Measurements from ENCODE around the gene CACNA1F. TPM values are rescaled to one million over a fixed set of nuclear protein-coding genes. Genes with fewer than 3 reads are reported as not detected.

The CACNA1F gene
- total RNA-seq, 1 experiment from 2014 or later = not detected

- no peak overlapping the region for H3K4me3 ChIP-seq
- POLR2A ChIA-PET (ENCODE audit: unreplicated experiment) = no interaction called here
- no peaks in the 10 kb centered on the region for H3F3A ChIP-seq (ENCODE audit: insufficient read depth, low read depth)
- no peaks in the 10 kb centered on the region for H3K79me2 ChIP-seq (ENCODE audit: low read depth)
- H3K9me3 ChIP-seq (ENCODE audit: insufficient read depth, low read depth) = no peaks in the 10 kb centered on the region
- H4K20me1 ChIP-seq (ENCODE audit: insufficient read depth) = no peaks in the 10 kb centered on the region
- no peaks in the 10 kb centered on the region for H3K4me1 ChIP-seq (replicated peaks; ENCODE audit: insufficient read depth)
- intact Hi-C loops (cut with micrococcal nuclease; ENCODE audit: unreplicated experiment) = no loop called here
- BruUV-seq (replicated peaks) = no TSS peak
- no peaks in the 10 kb centered on the region for H3K36me3 ChIP-seq (ENCODE audit: low read depth)
- H3K27me3 ChIP-seq (ENCODE audit: insufficient read depth, low read depth) = no peaks in the 10 kb centered on the region
- TF ChIP-seq EZH2 (IDR thresholded peaks at IDR 0.05; ENCODE audit: low read depth) (no peak), CTCF (conservative IDR thresholded peaks at IDR 0.05) (no peak)
- H2AFZ ChIP-seq = no peak overlapping the region
- CTCF ChIA-PET = no interaction called here
- H3K4me2 ChIP-seq = no peak overlapping the region
- DNase-seq = no peak
- no peak overlapping the region for H3K27ac ChIP-seq
- no peaks in the 10 kb centered on the region for H3K9me2 ChIP-seq (ENCODE audit: insufficient read depth)
Observed at GRCh38 chrX:49233887-49234555, 881 bp upstream of the CACNA1F start.

- no peak for TF ChIP-seq CTCF (conservative IDR thresholded peaks at IDR 0.05)
- no peak for TF ChIP-seq EZH2 (IDR thresholded peaks at IDR 0.05; ENCODE audit: low read depth)
- ChIA-PET CTCF (no interaction called here), POLR2A (ENCODE audit: unreplicated experiment) (no interaction called here)
- Histone ChIP-seq H4K20me1 (ENCODE audit: insufficient read depth) (no peaks in the 10 kb centered on the region), H3K9me2 (ENCODE audit: insufficient read depth) (no peaks in the 10 kb centered on the region), H3K4me1 (replicated peaks; ENCODE audit: insufficient read depth) (no peaks in the 10 kb centered on the region), H2AFZ (no peak overlapping the region), H3K27ac (no peak overlapping the region), H3K36me3 (ENCODE audit: low read depth) (no peaks in the 10 kb centered on the region), H3K27me3 (ENCODE audit: insufficient read depth, low read depth) (no peaks in the 10 kb centered on the region), H3F3A (ENCODE audit: insufficient read depth, low read depth) (no peaks in the 10 kb centered on the region), H3K4me3 (no peak overlapping the region), H3K4me2 (no peak overlapping the region), H3K79me2 (ENCODE audit: low read depth) (no peaks in the 10 kb centered on the region), H3K9me3 (ENCODE audit: insufficient read depth, low read depth) (no peaks in the 10 kb centered on the region)
- DNase-seq = no peak
- BruUV-seq (replicated peaks) = no TSS peak
- intact Hi-C loops (cut with micrococcal nuclease; ENCODE audit: unreplicated experiment) = no loop called here
Observed at GRCh38 chrX:49232525-49232924, 615 bp downstream of the CACNA1F start.

GRCh38 chrX:49231333-49232000 is 1.7 kb downstream of the CACNA1F start:
- DNase-seq = no peak
- no peaks in the 10 kb centered on the region for H3K27me3 ChIP-seq (ENCODE audit: insufficient read depth, low read depth)
- H3F3A ChIP-seq (ENCODE audit: insufficient read depth, low read depth) = no peaks in the 10 kb centered on the region
- no peak overlapping the region for H3K4me3 ChIP-seq
- H3K4me1 ChIP-seq (replicated peaks; ENCODE audit: insufficient read depth) = no peaks in the 10 kb centered on the region
- no peaks in the 10 kb centered on the region for H3K36me3 ChIP-seq (ENCODE audit: low read depth)
- intact Hi-C loops (cut with micrococcal nuclease; ENCODE audit: unreplicated experiment) = no loop called here
- no peak overlapping the region for H3K27ac ChIP-seq
- H4K20me1 ChIP-seq (ENCODE audit: insufficient read depth) = no peaks in the 10 kb centered on the region
- POLR2A ChIA-PET (ENCODE audit: unreplicated experiment) = interaction anchor here (0.5 to 0.7 kb wide), 2 partner anchors 37 to 42 kb away, joined by 3 read pairs; no protein-coding TSS in a partner anchor
- CTCF ChIA-PET = no interaction called here
- H3K9me3 ChIP-seq (ENCODE audit: insufficient read depth, low read depth) = no peaks in the 10 kb centered on the region
- peak overlapping the region; percentile 67 for H3K4me2 ChIP-seq
- H3K9me2 ChIP-seq (ENCODE audit: insufficient read depth) = no peaks in the 10 kb centered on the region
- TF ChIP-seq EZH2 (IDR thresholded peaks at IDR 0.05; ENCODE audit: low read depth) = no peak
- TF ChIP-seq CTCF (conservative IDR thresholded peaks at IDR 0.05) = no peak
- H3K79me2 ChIP-seq (ENCODE audit: low read depth) = no peaks in the 10 kb centered on the region
- no peak overlapping the region for H2AFZ ChIP-seq
- no TSS peak for BruUV-seq (replicated peaks)
